ENCODE data around the gene RPP25.

RPP25 gene

DNA sequence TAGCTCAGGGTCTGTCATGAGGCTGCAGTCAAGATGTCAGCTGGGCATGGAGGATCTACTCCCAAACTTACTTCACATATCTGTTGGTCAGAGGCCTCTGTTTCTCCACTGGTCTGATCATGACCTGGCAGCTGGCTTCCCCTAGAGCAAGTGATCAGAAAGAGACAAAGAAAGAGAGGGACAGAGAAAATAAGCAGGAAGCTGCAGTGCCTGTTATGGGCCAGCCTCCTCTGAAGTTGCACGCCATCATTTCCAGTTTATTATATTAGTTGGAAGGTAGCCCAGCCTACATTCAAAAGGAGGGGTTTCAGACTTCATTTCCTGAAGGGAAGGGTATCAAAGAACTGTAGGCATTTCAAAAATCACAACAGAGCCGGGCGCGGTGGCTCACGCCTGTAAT, 5.0 kb upstream of the RPP25 start:
- no peaks in the 10 kb centered on the region for H4K20me1 ChIP-seq (ENCODE audit: insufficient read depth, low read length)
- no peaks in the 10 kb centered on the region for H3K79me2 ChIP-seq (ENCODE audit: low read length)
- peaks cover 23% of the 10 kb centered on the region for H3K27me3 ChIP-seq (ENCODE audit: low read depth, low read length)
- no peak overlapping the region for H3K4me2 ChIP-seq (ENCODE audit: low read length)
- no peak overlapping the region for H3K27ac ChIP-seq (ENCODE audit: low read length)
- H3K9ac ChIP-seq (ENCODE audit: low read length): no peak overlapping the region
- no peak overlapping the region for H2AFZ ChIP-seq (ENCODE audit: low read depth, low read length)
- TF ChIP-seq, protein P1, sequence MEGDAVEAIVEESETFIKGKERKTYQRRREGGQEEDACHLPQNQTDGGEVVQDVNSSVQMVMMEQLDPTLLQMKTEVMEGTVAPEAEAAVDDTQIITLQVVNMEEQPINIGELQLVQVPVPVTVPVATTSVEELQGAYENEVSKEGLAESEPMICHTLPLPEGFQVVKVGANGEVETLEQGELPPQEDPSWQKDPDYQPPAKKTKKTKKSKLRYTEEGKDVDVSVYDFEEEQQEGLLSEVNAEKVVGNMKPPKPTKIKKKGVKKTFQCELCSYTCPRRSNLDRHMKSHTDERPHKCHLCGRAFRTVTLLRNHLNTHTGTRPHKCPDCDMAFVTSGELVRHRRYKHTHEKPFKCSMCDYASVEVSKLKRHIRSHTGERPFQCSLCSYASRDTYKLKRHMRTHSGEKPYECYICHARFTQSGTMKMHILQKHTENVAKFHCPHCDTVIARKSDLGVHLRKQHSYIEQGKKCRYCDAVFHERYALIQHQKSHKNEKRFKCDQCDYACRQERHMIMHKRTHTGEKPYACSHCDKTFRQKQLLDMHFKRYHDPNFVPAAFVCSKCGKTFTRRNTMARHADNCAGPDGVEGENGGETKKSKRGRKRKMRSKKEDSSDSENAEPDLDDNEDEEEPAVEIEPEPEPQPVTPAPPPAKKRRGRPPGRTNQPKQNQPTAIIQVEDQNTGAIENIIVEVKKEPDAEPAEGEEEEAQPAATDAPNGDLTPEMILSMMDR (IDR thresholded peaks at IDR 0.05; ENCODE audit: low read depth, low read length): no peak
- TF ChIP-seq EZH2phosphoT487 (IDR thresholded peaks at IDR 0.05; ENCODE audit: low read depth): no peak
- H3K9me3 ChIP-seq (ENCODE audit: insufficient read depth, low read length): no peaks in the 10 kb centered on the region
- no peaks in the 10 kb centered on the region for H3K4me1 ChIP-seq (ENCODE audit: low read length)
- H3K4me3 ChIP-seq (ENCODE audit: low read length): no peak overlapping the region
- H3K36me3 ChIP-seq (replicated peaks; ENCODE audit: low read depth, low read length): no peaks in the 10 kb centered on the region

DNA sequence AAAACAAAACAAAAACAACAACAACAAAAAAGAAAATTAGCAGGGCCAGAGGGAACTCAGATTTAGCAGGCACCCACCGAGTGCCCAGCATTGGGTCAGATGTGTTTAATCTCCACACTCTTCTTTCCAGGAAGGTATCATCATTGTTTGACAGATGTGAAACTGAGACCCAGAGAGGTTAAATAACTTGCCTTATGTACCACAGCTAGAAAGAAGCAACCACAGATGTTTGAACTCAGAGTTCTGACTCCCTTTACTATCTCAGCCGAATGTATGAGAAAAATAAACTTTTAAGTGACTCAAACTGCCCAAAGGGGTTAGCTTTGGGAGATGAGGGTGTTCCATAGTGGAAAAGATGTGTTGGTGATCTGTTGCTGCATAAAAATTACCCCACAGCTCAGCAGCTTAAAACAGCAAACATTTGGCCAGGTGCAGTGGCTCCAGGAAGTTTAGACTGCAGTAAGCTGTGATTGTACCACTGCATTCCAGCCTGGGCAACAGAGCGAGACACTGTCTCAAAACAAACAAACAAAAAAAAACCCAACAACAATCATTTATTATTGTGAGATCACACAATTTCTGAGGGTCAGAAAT, 4.5 kb upstream of the RPP25 start:
- no peaks in the 10 kb centered on the region for H3K79me2 ChIP-seq (ENCODE audit: low read length)
- H3K36me3 ChIP-seq (replicated peaks; ENCODE audit: low read depth, low read length): no peaks in the 10 kb centered on the region
- no peak overlapping the region for H3K4me2 ChIP-seq (ENCODE audit: low read length)
- no peak overlapping the region for H3K9ac ChIP-seq (ENCODE audit: low read length)
- H2AFZ ChIP-seq (ENCODE audit: low read depth, low read length): no peak overlapping the region
- H4K20me1 ChIP-seq (ENCODE audit: insufficient read depth, low read length): no peaks in the 10 kb centered on the region
- no peak overlapping the region for H3K27ac ChIP-seq (ENCODE audit: low read length)
- no peak overlapping the region for H3K4me3 ChIP-seq (ENCODE audit: low read length)
- no peak for TF ChIP-seq EZH2phosphoT487 (IDR thresholded peaks at IDR 0.05; ENCODE audit: low read depth)
- TF ChIP-seq, protein P1 (IDR thresholded peaks at IDR 0.05; ENCODE audit: low read depth, low read length): no peak
- peaks cover 23% of the 10 kb centered on the region for H3K27me3 ChIP-seq (ENCODE audit: low read depth, low read length)
- H3K9me3 ChIP-seq (ENCODE audit: insufficient read depth, low read length): no peaks in the 10 kb centered on the region
- H3K4me1 ChIP-seq (ENCODE audit: low read length): no peaks in the 10 kb centered on the region

DNA sequence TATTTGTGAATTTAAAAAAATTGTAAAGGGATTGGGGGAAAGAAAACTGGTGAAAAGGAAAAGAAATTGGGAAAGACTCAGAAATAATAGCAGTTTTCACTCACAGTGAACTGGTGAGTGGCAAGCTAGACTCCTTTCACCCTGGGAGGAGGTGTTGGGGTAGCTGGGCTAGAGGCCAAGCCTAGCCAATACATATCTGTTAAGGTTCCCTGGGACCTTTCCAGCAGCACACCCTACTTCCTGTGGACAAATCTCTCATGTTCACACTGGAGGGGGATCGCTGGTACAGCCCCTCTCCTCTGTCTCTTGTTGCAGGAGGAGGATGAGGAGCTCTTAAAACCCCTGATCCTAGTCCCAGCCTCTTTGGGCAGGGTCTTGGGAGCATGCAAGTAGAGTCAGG, 3.7 kb upstream of the RPP25 start:
- Histone ChIP-seq H3K9me3 (ENCODE audit: insufficient read depth, low read length) (no peaks in the 10 kb centered on the region), H3K9ac (ENCODE audit: low read length) (no peak overlapping the region), H3K27me3 (ENCODE audit: low read depth, low read length) (peaks cover 23% of the 10 kb centered on the region), H4K20me1 (ENCODE audit: insufficient read depth, low read length) (no peaks in the 10 kb centered on the region), H3K79me2 (ENCODE audit: low read length) (no peaks in the 10 kb centered on the region), H2AFZ (ENCODE audit: low read depth, low read length) (no peak overlapping the region), H3K4me1 (ENCODE audit: low read length) (no peaks in the 10 kb centered on the region), H3K4me2 (ENCODE audit: low read length) (no peak overlapping the region), H3K36me3 (replicated peaks; ENCODE audit: low read depth, low read length) (no peaks in the 10 kb centered on the region), H3K4me3 (ENCODE audit: low read length) (no peak overlapping the region), H3K27ac (ENCODE audit: low read length) (no peak overlapping the region)
- TF ChIP-seq, protein P1 (IDR thresholded peaks at IDR 0.05; ENCODE audit: low read depth, low read length): no peak
- no peak for TF ChIP-seq EZH2phosphoT487 (IDR thresholded peaks at IDR 0.05; ENCODE audit: low read depth)

DNA sequence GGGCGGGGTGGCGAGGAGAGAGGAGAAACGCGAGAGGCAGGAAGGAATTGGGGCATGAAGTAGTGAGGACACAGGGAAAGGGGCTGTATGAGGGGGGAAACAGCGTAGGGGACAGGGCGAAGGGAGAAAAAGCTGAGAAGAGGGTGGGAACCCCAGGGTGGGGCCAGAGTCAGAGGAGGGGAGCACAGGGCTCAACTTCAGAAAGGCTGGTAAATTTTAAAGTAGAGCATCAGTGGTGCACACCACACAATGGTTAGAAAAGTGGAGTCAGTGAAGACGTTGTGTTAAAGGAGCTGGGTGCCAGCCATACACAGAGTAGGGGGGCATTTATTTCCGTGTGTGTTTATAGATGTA, 3.0 kb upstream of the RPP25 start:
- Histone ChIP-seq H3K79me2 (ENCODE audit: low read length) (no peaks in the 10 kb centered on the region), H3K27ac (ENCODE audit: low read length) (no peak overlapping the region), H3K9me3 (ENCODE audit: insufficient read depth, low read length) (no peaks in the 10 kb centered on the region), H3K4me1 (ENCODE audit: low read length) (no peaks in the 10 kb centered on the region), H3K4me3 (ENCODE audit: low read length) (no peak overlapping the region), H3K9ac (ENCODE audit: low read length) (no peak overlapping the region), H3K4me2 (ENCODE audit: low read length) (no peak overlapping the region), H4K20me1 (ENCODE audit: insufficient read depth, low read length) (no peaks in the 10 kb centered on the region), H3K36me3 (replicated peaks; ENCODE audit: low read depth, low read length) (no peaks in the 10 kb centered on the region), H2AFZ (ENCODE audit: low read depth, low read length) (no peak overlapping the region), H3K27me3 (ENCODE audit: low read depth, low read length) (peaks cover 23% of the 10 kb centered on the region)
- TF ChIP-seq EZH2phosphoT487 (IDR thresholded peaks at IDR 0.05; ENCODE audit: low read depth): no peak
- TF ChIP-seq, protein P1 (IDR thresholded peaks at IDR 0.05; ENCODE audit: low read depth, low read length): no peak

Measured in OCI-LY3 (cell line).